Naive thymus-derived CD4-positive, alpha-beta T cell (primary cell): ENCODE measurements around the gene MGAT3. TPM values are rescaled to one million over a fixed set of nuclear protein-coding genes. Genes with fewer than 3 reads are reported as not detected.
A peak's percentile ranks its signal among the peaks of the same experiment; 100 is the strongest.

Experiments
- ATAC-seq: fragments of 150-1000 bp; cut with Tn5 transposase; 2 replicates; pipeline ENCODE4 v1.10.0; 2021; ENCODE audit warnings: mild to moderate bottlenecking, moderate library complexity
- CTCF ChIA-PET: fragments of 350-600 bp; sonication (Branson Sonifier 250); formaldehyde crosslinking; loops from one replicate; lab custom pipeline; 2021; ENCODE audit warnings: antibody characterized with exemption; lab: Charles Lee
- POLR2A ChIA-PET: fragments of 350-600 bp; sonication (Branson Sonifier 250); formaldehyde crosslinking; loops from one replicate; lab custom pipeline; 2021; ENCODE audit warnings: antibody characterized with exemption, inconsistent platforms; lab: Charles Lee
- DNase-seq, 9 donors: peaks; one replicate each; pipeline versions ENCODE4 v3.0.0 to v3.0.0-alpha.2; 2020 to 2022; ENCODE audit warnings: mixed read lengths in 1 of 9
- H3K27ac ChIP-seq: one replicate; pipeline ENCODE4 v1.7.0; 2013; ENCODE audit warnings: mild to moderate bottlenecking, low read depth, low read length, moderate library complexity
- H3K27me3 ChIP-seq, 2 donors: one replicate each; pipeline ENCODE4 v1.7.0; 2013; ENCODE audit warnings: low read length in 2 of 2, mild to moderate bottlenecking in 2 of 2, moderate library complexity in 2 of 2; ENCODE audit not compliant: control insufficient read depth in 2 of 2, insufficient read depth in 2 of 2
- H3K36me3 ChIP-seq, 3 experiments: 1 replicate in 2 of 3; 2 replicates in 1 of 3; pipeline ENCODE4 v1.7.0; 2013; ENCODE audit warnings: low read length in 3 of 3, mild to moderate bottlenecking in 3 of 3, moderate library complexity in 1 of 3; ENCODE audit not compliant: insufficient read depth in 3 of 3, control insufficient read depth in 2 of 3
- H3K4me1 ChIP-seq, 2 donors: one replicate each; pipeline ENCODE4 v1.7.0; 2013; ENCODE audit warnings: low read length in 2 of 2, mild to moderate bottlenecking in 2 of 2, moderate library complexity in 1 of 2; ENCODE audit not compliant: control insufficient read depth in 2 of 2, insufficient read depth in 2 of 2
- H3K4me3 ChIP-seq: 2 replicates; pipeline ENCODE4 v1.7.0; 2013; ENCODE audit warnings: mild to moderate bottlenecking, low read length
- H3K9me3 ChIP-seq, 3 experiments: 1 replicate in 2 of 3; 2 replicates in 1 of 3; pipeline ENCODE4 v1.7.0; 2013; ENCODE audit warnings: low read length in 3 of 3; ENCODE audit not compliant: control insufficient read depth in 2 of 3
- H3K27ac Mint-ChIP-seq, 9 donors: one replicate each; pipeline ENCODE4 v1.8.0; 2020 to 2022; ENCODE audit warnings: mixed read lengths in 9 of 9, mild to moderate bottlenecking in 8 of 9, moderate library complexity in 5 of 9, inconsistent platforms in 2 of 9
- H3K27me3 Mint-ChIP-seq, 5 donors: one replicate each; pipeline ENCODE4 v1.8.0; 2021 to 2022; ENCODE audit warnings: mixed read lengths in 5 of 5, mild to moderate bottlenecking in 1 of 5
- H3K36me3 Mint-ChIP-seq, 5 donors: one replicate each; pipeline ENCODE4 v1.8.0; 2020 to 2022; ENCODE audit warnings: mixed read lengths in 5 of 5, mild to moderate bottlenecking in 3 of 5, inconsistent platforms in 1 of 5
- H3K4me1 Mint-ChIP-seq, 7 donors: one replicate each; pipeline ENCODE4 v1.8.0; 2020 to 2022; ENCODE audit warnings: mixed read lengths in 7 of 7, mild to moderate bottlenecking in 3 of 7, inconsistent platforms in 1 of 7
- H3K4me3 Mint-ChIP-seq, 10 donors: one replicate each; pipeline ENCODE4 v1.8.0; 2020 to 2022; ENCODE audit warnings: mild to moderate bottlenecking in 10 of 10, mixed read lengths in 10 of 10, moderate library complexity in 6 of 10, inconsistent platforms in 2 of 10
- H3K9me3 Mint-ChIP-seq, 11 donors: one replicate each; pipeline ENCODE4 v1.8.0; 2020 to 2022; ENCODE audit warnings: mixed read lengths in 11 of 11, mild to moderate bottlenecking in 4 of 11, inconsistent platforms in 1 of 11, moderate library complexity in 1 of 11
- intact Hi-C, 2 donors: fragments of 100-400 bp; cut with micrococcal nuclease; formaldehyde crosslinking; loops; one replicate each; pipeline ENCODE4 v1.15.1; 2023
- polyA plus RNA-seq, 2 donors: library from polyadenylated mRNA; unstranded; fragments of 300-500 nt; fragmentation: Illumina TruSeq; gene quantifications; one replicate each; pipeline ENCODE4 v1.2.3, GENCODE V29; 2021
- total RNA-seq, 6 experiments: library from RNA in 5 of 6; stranded (reverse) in 5 of 6; gene quantifications; 1 replicate in 5 of 6; 2 replicates in 1 of 6; pipeline ENCODE4 v1.2.3 and lab custom pipeline; 2021 to 2026

MGAT3 gene
- total and polyA plus RNA-seq, 7 experiments from 2014 or later, result 0.57 to 3.2 (median 1.0) TPM; not detected in 2

- Mint-ChIP-seq H3K9me3 (no peaks in the 10 kb centered on the region), H3K4me1 (peaks cover 6 to 21% (median 19%) of the 10 kb centered on the region in 7 donors), H3K27me3 (no peaks in the 10 kb centered on the region), H3K27ac (no peak overlapping the region), H3K4me3 (no peak overlapping the region), H3K36me3 (no peaks in the 10 kb centered on the region)
- CTCF ChIA-PET, result interaction anchor here (0.6 to 0.9 kb wide), 2 partner anchors 21 to 229 kb away, joined by 6 to 7 read pairs; no protein-coding TSS in a partner anchor
- no peak for ATAC-seq
- POLR2A ChIA-PET, result interaction anchor here (0.6 kb wide), 2 partner anchors 47 to 535 kb away, joined by 3 to 5 read pairs; no protein-coding TSS in a partner anchor
- intact Hi-C loops, result no loop called here
- Histone ChIP-seq H3K4me1 (peaks cover 9 to 15% of the 10 kb centered on the region in 2 donors), H3K4me3 (no peak overlapping the region), H3K9me3 (no peaks in the 10 kb centered on the region), H3K27ac (no peak overlapping the region), H3K36me3 (no peaks in the 10 kb centered on the region), H3K27me3 (no peaks in the 10 kb centered on the region)
- DNase-seq, result no peak
Observed at GRCh38 chr22:39475902-39476301, 19.1 kb downstream of the MGAT3 start.

- H3K9me3 ChIP-seq, result no peaks in the 10 kb centered on the region
- intact Hi-C loops, result no loop called here
- CTCF ChIA-PET, result interaction anchor here (0.6 to 1.1 kb wide), 2 partner anchors 14 to 228 kb away, joined by 3 to 7 read pairs; no protein-coding TSS in a partner anchor
- H3K4me3 Mint-ChIP-seq, result no peak overlapping the region
- H3K9me3 Mint-ChIP-seq, result no peaks in the 10 kb centered on the region
- H3K27ac Mint-ChIP-seq, result peak overlapping the region in 1 of 9 donors; percentile 51
- H3K27me3 ChIP-seq, result no peaks in the 10 kb centered on the region
- H3K4me1 ChIP-seq, result peaks cover 5 to 12% of the 10 kb centered on the region in 2 donors
- POLR2A ChIA-PET, result interaction anchor here (0.7 kb wide), 1 partner anchor 18 kb away, joined by 3 read pairs; no protein-coding TSS in a partner anchor
- peaks cover 2 to 17% (median 15%) of the 10 kb centered on the region in 7 donors for H3K4me1 Mint-ChIP-seq
- no peak overlapping the region for H3K4me3 ChIP-seq
- no peak for DNase-seq
- H3K36me3 Mint-ChIP-seq, result no peaks in the 10 kb centered on the region
- no peak for ATAC-seq
- H3K27ac ChIP-seq, result no peak overlapping the region
- H3K27me3 Mint-ChIP-seq, result no peaks in the 10 kb centered on the region
- no peaks in the 10 kb centered on the region for H3K36me3 ChIP-seq
Observed at GRCh38 chr22:39476664-39477063, 19.9 kb downstream of the MGAT3 start.

GRCh38 chr22:39477542-39477941, 20.7 kb downstream of the MGAT3 start:
- Histone ChIP-seq H3K27me3 (no peaks in the 10 kb centered on the region), H3K36me3 (no peaks in the 10 kb centered on the region), H3K9me3 (no peaks in the 10 kb centered on the region), H3K4me1 (peaks cover 0 to 4% of the 10 kb centered on the region in 2 donors), H3K27ac (no peak overlapping the region), H3K4me3 (no peak overlapping the region)
- Mint-ChIP-seq H3K27ac (no peak overlapping the region), H3K4me1 (peaks cover 0 to 10% (median 6%) of the 10 kb centered on the region in 7 donors), H3K36me3 (no peaks in the 10 kb centered on the region), H3K27me3 (no peaks in the 10 kb centered on the region), H3K4me3 (no peak overlapping the region), H3K9me3 (no peaks in the 10 kb centered on the region)
- ATAC-seq (no peak), DNase-seq (no peak)
- CTCF ChIA-PET, result interaction anchor here (0.9 to 1.8 kb wide), 3 partner anchors 13 to 128 kb away, joined by 3 to 4 read pairs (median 3); partner anchors contain the start of gene SYNGR1
- intact Hi-C loops, result no loop called here
- POLR2A ChIA-PET, result no interaction called here

GRCh38 chr22:39478441-39478850, 21.6 kb downstream of the MGAT3 start:
- Histone ChIP-seq H3K27me3 (no peaks in the 10 kb centered on the region), H3K9me3 (no peaks in the 10 kb centered on the region), H3K36me3 (no peaks in the 10 kb centered on the region), H3K4me1 (no peaks in the 10 kb centered on the region), H3K27ac (no peak overlapping the region), H3K4me3 (no peak overlapping the region)
- DNase-seq (peak in 2 of 9 donors; percentile 22 to 25), ATAC-seq (no peak)
- Mint-ChIP-seq H3K4me1 (peaks cover 0 to 5% (median 0%) of the 10 kb centered on the region in 7 donors), H3K27ac (no peak overlapping the region), H3K27me3 (no peaks in the 10 kb centered on the region), H3K36me3 (no peaks in the 10 kb centered on the region), H3K9me3 (no peaks in the 10 kb centered on the region), H3K4me3 (no peak overlapping the region)
- CTCF ChIA-PET, result interaction anchor here (0.9 to 1.8 kb wide), 2 partner anchors 56 to 129 kb away, joined by 3 to 4 read pairs; partner anchors contain the start of gene SYNGR1
- intact Hi-C loops, result no loop called here
- POLR2A ChIA-PET, result interaction anchor here (1.5 kb wide), 1 partner anchor 15 kb away, joined by 4 read pairs; no protein-coding TSS in a partner anchor

- DNase-seq (no peak), ATAC-seq (no peak)
- H3K27me3 ChIP-seq, result no peaks in the 10 kb centered on the region
- H3K4me1 ChIP-seq, result no peaks in the 10 kb centered on the region
- Mint-ChIP-seq H3K27ac (no peak overlapping the region), H3K27me3 (no peaks in the 10 kb centered on the region), H3K4me1 (peaks cover 0 to 5% (median 0%) of the 10 kb centered on the region in 7 donors), H3K9me3 (no peaks in the 10 kb centered on the region), H3K4me3 (no peak overlapping the region), H3K36me3 (no peaks in the 10 kb centered on the region)
- ChIA-PET POLR2A (interaction anchor here (1.3 to 1.5 kb wide), 2 partner anchors 11 to 14 kb away, joined by 3 to 4 read pairs; no protein-coding TSS in a partner anchor), CTCF (interaction anchor here (1.0 to 1.2 kb wide), 2 partner anchors 11 to 15 kb away, joined by 3 to 4 read pairs; no protein-coding TSS in a partner anchor)
- H3K27ac ChIP-seq, result no peak overlapping the region
- H3K4me3 ChIP-seq, result no peak overlapping the region
- intact Hi-C loops, result no loop called here
- no peaks in the 10 kb centered on the region for H3K9me3 ChIP-seq
- H3K36me3 ChIP-seq, result no peaks in the 10 kb centered on the region
Observed at GRCh38 chr22:39479254-39479653, 22.4 kb downstream of the MGAT3 start.

GRCh38 chr22:39480557-39480956, 23.7 kb downstream of the MGAT3 start:
- Mint-ChIP-seq H3K4me3 (no peak overlapping the region), H3K27me3 (peaks cover 0 to 2% (median 0%) of the 10 kb centered on the region in 5 donors), H3K27ac (no peak overlapping the region), H3K4me1 (peaks cover 0 to 5% (median 0%) of the 10 kb centered on the region in 7 donors), H3K36me3 (no peaks in the 10 kb centered on the region), H3K9me3 (no peaks in the 10 kb centered on the region)
- no peak for DNase-seq
- Histone ChIP-seq H3K9me3 (no peaks in the 10 kb centered on the region), H3K36me3 (no peaks in the 10 kb centered on the region), H3K4me3 (no peak overlapping the region), H3K27ac (no peak overlapping the region), H3K27me3 (no peaks in the 10 kb centered on the region), H3K4me1 (no peaks in the 10 kb centered on the region)
- ChIA-PET POLR2A (no interaction called here), CTCF (no interaction called here)
- intact Hi-C loops, result no loop called here
- ATAC-seq, result no peak

GRCh38 chr22:39481054-39481453, 24.2 kb downstream of the MGAT3 start:
- Histone ChIP-seq H3K4me3 (no peak overlapping the region), H3K27me3 (no peaks in the 10 kb centered on the region), H3K36me3 (no peaks in the 10 kb centered on the region), H3K4me1 (no peaks in the 10 kb centered on the region), H3K27ac (no peak overlapping the region), H3K9me3 (no peaks in the 10 kb centered on the region)
- DNase-seq (no peak), ATAC-seq (no peak)
- Mint-ChIP-seq H3K4me3 (no peak overlapping the region), H3K36me3 (no peaks in the 10 kb centered on the region), H3K27me3 (peaks cover 0 to 2% (median 0%) of the 10 kb centered on the region in 5 donors), H3K27ac (no peak overlapping the region), H3K4me1 (peaks cover 0 to 5% (median 0%) of the 10 kb centered on the region in 7 donors), H3K9me3 (no peaks in the 10 kb centered on the region)
- POLR2A ChIA-PET, result no interaction called here
- intact Hi-C loops, result no loop called here
- CTCF ChIA-PET, result no interaction called here
